ENCODE results near the gene LRIG1.

The LRIG1 gene

DNA sequence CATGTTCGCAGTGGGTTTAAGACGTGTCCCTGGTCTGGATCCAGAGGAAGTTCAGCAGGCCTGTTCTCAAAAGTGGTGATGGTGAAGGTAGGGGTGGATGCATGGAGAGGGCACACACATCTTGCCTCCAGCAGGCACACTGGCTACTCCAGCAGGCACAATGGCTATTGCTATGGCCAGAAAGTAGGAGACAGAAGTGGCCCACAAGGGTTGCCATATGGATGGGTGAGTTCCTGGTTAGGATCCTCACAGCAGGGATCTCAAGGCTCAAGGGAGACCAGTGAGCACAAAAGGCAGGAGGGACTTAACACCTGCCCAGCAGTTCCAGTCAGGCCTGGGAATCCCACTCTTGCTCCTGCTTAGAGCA is 107.9 kb downstream of the LRIG1 start:
- H3K36me3 Mint-ChIP-seq (ENCODE audit: insufficient read depth) = peaks cover 26% of the 10 kb centered on the region
- no peaks in the 10 kb centered on the region for H3K27me3 Mint-ChIP-seq
- ATAC-seq (replicated peaks; ENCODE audit: extremely low read depth, poor library complexity, severe bottlenecking) (no peak), DNase-seq (ENCODE audit: low spot score in 2 of 2) (no peak)
- peak overlapping the region; percentile 80 for H3K4me3 Mint-ChIP-seq
- H3K9me3 Mint-ChIP-seq = no peaks in the 10 kb centered on the region
- peak overlapping the region; percentile 97 for H3K27ac Mint-ChIP-seq (ENCODE audit: low read depth)
- H3K4me1 Mint-ChIP-seq = peaks cover 64% of the 10 kb centered on the region

DNA sequence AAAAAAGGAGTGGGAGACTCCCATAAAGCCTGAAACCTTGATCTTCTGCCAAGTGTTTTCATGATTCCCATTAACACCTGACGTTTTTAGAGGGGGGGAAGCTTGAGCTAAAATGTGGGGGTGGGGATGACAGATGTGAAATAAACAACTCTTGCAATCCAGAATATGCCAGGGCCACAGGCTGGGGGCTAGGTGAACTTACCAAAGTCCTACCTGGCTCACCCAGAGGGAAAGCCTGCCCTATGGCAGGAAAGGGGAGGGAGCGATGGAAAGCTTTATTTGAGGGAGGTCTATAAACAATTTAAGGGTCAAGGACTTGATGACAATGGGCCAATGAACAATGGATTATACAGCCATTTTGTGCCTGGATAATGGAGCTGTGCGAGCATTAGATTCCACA is 108.3 kb downstream of the LRIG1 start:
- peaks cover 26% of the 10 kb centered on the region for H3K36me3 Mint-ChIP-seq (ENCODE audit: insufficient read depth)
- ATAC-seq (replicated peaks; ENCODE audit: extremely low read depth, poor library complexity, severe bottlenecking) (no peak), DNase-seq (ENCODE audit: low spot score in 2 of 2) (no peak)
- H3K27me3 Mint-ChIP-seq = no peaks in the 10 kb centered on the region
- H3K9me3 Mint-ChIP-seq = no peaks in the 10 kb centered on the region
- H3K4me3 Mint-ChIP-seq = peak overlapping the region; percentile 80
- peaks cover 65% of the 10 kb centered on the region for H3K4me1 Mint-ChIP-seq
- peak overlapping the region; percentile 97 for H3K27ac Mint-ChIP-seq (ENCODE audit: low read depth)

- no peak overlapping the region for H3K27ac Mint-ChIP-seq (ENCODE audit: low read depth)
- H3K36me3 Mint-ChIP-seq (ENCODE audit: insufficient read depth) = peaks cover 27% of the 10 kb centered on the region
- H3K4me1 Mint-ChIP-seq = peaks cover 73% of the 10 kb centered on the region
- H3K9me3 Mint-ChIP-seq = no peaks in the 10 kb centered on the region
- no peak for ATAC-seq (replicated peaks; ENCODE audit: extremely low read depth, poor library complexity, severe bottlenecking)
- H3K27me3 Mint-ChIP-seq = no peaks in the 10 kb centered on the region
- H3K4me3 Mint-ChIP-seq = peak overlapping the region; percentile 5
- no peak for DNase-seq (ENCODE audit: low spot score in 2 of 2)
These were observed 110.8 kb downstream of the LRIG1 start for GRCh38 chr3:66390013-66390412.

DNA sequence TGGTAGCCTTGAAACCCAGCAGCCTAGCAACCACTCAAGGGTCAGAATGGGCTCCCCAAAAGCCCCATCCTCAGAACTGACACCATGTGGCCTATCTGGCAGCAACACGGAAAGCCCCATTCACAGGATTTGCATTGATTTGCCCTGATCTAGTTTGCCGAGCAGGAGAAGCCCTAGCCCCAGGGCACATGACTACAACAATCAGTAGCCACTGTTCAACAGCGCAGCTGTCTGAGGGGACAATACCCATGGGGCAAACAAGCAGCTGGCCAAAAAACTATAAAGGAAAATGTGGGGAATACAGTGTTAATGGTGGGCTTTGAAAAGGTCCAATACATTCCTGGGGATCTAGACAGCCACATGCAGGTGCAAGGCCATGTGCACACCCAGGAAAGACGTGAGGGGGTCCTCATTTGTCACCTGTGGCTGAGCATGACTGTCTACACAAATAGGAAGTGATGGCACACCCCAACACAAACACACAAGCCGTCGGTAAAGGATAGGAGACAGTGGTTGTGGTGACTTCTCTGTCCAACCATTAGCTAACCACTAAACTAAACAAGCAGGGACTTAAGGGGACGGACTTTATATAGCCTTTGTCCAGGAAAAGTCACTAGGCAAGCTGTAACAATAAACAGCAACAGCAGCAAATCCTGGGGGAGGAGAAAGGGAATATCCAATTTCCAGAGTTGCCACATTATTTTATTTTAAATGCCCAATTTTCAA is 113.7 kb downstream of the LRIG1 start:
- Mint-ChIP-seq H3K4me3 (no peak overlapping the region), H3K27me3 (no peaks in the 10 kb centered on the region), H3K9me3 (no peaks in the 10 kb centered on the region), H3K4me1 (peaks cover 44% of the 10 kb centered on the region), H3K36me3 (ENCODE audit: insufficient read depth) (peaks cover 39% of the 10 kb centered on the region), H3K27ac (ENCODE audit: low read depth) (peak overlapping the region; percentile 69)
- ATAC-seq (replicated peaks; ENCODE audit: extremely low read depth, poor library complexity, severe bottlenecking) (no peak), DNase-seq (ENCODE audit: low spot score in 2 of 2) (no peak)

DNA sequence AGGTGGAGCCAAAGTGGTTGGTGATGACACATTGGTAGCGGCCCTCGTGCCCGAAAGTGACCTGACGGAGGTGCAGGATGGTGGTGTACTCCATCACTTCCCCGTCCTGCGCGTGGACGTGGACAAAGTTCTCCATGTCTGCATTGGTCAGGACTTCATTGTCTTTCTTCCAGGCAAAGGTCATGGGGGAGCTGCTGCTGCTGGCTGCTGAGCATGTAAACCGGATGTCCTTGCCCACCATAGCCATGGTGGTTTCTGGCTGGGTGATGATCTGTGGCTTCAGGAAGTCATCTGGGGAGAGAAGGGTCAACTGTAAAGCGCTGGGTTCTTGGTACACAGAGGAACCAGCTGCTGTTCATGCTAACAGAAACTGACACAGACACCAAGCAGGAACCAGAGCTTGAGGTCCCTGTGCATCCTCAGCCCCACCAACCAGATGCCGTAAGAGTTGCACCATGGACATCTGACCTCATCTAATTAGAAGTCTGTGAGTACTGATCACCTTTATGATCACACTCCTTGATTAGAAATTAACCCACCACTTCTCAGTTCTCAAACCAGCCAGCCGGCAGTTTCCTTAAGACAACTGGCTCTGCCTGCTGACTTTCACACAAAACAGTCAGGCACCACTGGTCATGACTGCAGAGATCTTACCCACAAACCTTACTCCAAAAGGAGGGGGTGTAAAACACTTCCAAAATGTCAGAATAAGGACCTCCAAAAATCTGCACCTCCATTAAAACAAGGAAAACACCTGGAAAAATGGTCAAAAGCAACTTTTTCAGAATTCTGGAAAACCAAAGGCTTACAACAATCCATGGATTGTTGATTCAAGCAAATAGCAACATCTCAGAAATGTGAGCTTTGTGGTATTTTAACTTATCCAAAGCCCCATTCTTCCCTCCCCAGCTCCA is 114.6 kb downstream of the LRIG1 start:
- H3K4me3 Mint-ChIP-seq = no peak overlapping the region
- DNase-seq (ENCODE audit: low spot score in 2 of 2) = no peak
- peaks cover 35% of the 10 kb centered on the region for H3K4me1 Mint-ChIP-seq
- no peak for ATAC-seq (replicated peaks; ENCODE audit: extremely low read depth, poor library complexity, severe bottlenecking)
- H3K36me3 Mint-ChIP-seq (ENCODE audit: insufficient read depth) = peaks cover 41% of the 10 kb centered on the region
- peak overlapping the region; percentile 69 for H3K27ac Mint-ChIP-seq (ENCODE audit: low read depth)
- no peaks in the 10 kb centered on the region for H3K9me3 Mint-ChIP-seq
- no peaks in the 10 kb centered on the region for H3K27me3 Mint-ChIP-seq

GRCh38 chr3:66385066-66385465 is 115.8 kb downstream of the LRIG1 start:
- Mint-ChIP-seq H3K27me3 (no peaks in the 10 kb centered on the region), H3K36me3 (ENCODE audit: insufficient read depth) (peaks cover 52% of the 10 kb centered on the region), H3K4me3 (no peak overlapping the region), H3K9me3 (no peaks in the 10 kb centered on the region), H3K27ac (ENCODE audit: low read depth) (no peak overlapping the region), H3K4me1 (peaks cover 29% of the 10 kb centered on the region)
- no peak for ATAC-seq (replicated peaks; ENCODE audit: extremely low read depth, poor library complexity, severe bottlenecking)
- DNase-seq (ENCODE audit: low spot score in 2 of 2) = no peak

- Mint-ChIP-seq H3K9me3 (no peaks in the 10 kb centered on the region), H3K4me1 (peaks cover 22% of the 10 kb centered on the region), H3K4me3 (no peak overlapping the region), H3K27me3 (no peaks in the 10 kb centered on the region), H3K36me3 (ENCODE audit: insufficient read depth) (peaks cover 58% of the 10 kb centered on the region), H3K27ac (ENCODE audit: low read depth) (peak overlapping the region; percentile 26)
- DNase-seq (ENCODE audit: low spot score in 2 of 2) (no peak), ATAC-seq (replicated peaks; ENCODE audit: extremely low read depth, poor library complexity, severe bottlenecking) (no peak)
These were observed 116.7 kb downstream of the LRIG1 start for GRCh38 chr3:66383998-66384745.

- Mint-ChIP-seq H3K36me3 (ENCODE audit: insufficient read depth) (peaks cover 64% of the 10 kb centered on the region), H3K4me1 (peaks cover 19% of the 10 kb centered on the region), H3K27ac (ENCODE audit: low read depth) (no peak overlapping the region), H3K4me3 (no peak overlapping the region), H3K9me3 (no peaks in the 10 kb centered on the region), H3K27me3 (no peaks in the 10 kb centered on the region)
- ATAC-seq (replicated peaks; ENCODE audit: extremely low read depth, poor library complexity, severe bottlenecking) (no peak), DNase-seq (ENCODE audit: low spot score in 2 of 2) (no peak)
These were observed 117.8 kb downstream of the LRIG1 start for GRCh38 chr3:66383023-66383422.

GRCh38 chr3:66382142-66382541 is 118.7 kb downstream of the LRIG1 start:
- Mint-ChIP-seq H3K4me3 (no peak overlapping the region), H3K9me3 (no peaks in the 10 kb centered on the region), H3K27ac (ENCODE audit: low read depth) (no peak overlapping the region), H3K27me3 (no peaks in the 10 kb centered on the region), H3K4me1 (peaks cover 20% of the 10 kb centered on the region), H3K36me3 (ENCODE audit: insufficient read depth) (peaks cover 69% of the 10 kb centered on the region)
- ATAC-seq (replicated peaks; ENCODE audit: extremely low read depth, poor library complexity, severe bottlenecking) (no peak), DNase-seq (ENCODE audit: low spot score in 2 of 2) (no peak)

DNA sequence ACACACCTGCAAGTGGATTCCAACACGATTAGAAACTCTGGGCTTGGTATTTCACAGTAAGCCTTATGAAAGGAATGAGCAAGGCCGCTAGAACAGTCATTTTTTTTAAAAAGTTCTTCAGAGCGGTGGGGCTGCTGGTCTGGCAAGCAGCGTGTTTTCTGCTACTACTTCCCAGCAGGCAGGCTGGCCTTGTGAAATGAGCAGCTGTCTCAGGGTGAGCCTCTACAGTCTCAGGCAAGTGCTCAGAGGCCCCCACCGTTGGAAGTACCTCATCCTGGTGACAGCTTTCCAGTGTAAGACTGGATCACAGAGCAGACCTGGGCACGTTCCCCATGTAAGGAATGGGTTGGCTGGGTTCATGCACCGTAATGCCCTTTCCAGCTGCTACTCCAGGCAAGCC is 119.2 kb downstream of the LRIG1 start:
- no peak overlapping the region for H3K4me3 Mint-ChIP-seq
- no peak for ATAC-seq (replicated peaks; ENCODE audit: extremely low read depth, poor library complexity, severe bottlenecking)
- H3K27me3 Mint-ChIP-seq = no peaks in the 10 kb centered on the region
- peaks cover 15% of the 10 kb centered on the region for H3K4me1 Mint-ChIP-seq
- no peak overlapping the region for H3K27ac Mint-ChIP-seq (ENCODE audit: low read depth)
- peaks cover 67% of the 10 kb centered on the region for H3K36me3 Mint-ChIP-seq (ENCODE audit: insufficient read depth)
- no peaks in the 10 kb centered on the region for H3K9me3 Mint-ChIP-seq
- DNase-seq (ENCODE audit: low spot score in 2 of 2) = no peak

- Mint-ChIP-seq H3K27ac (ENCODE audit: low read depth) (peak overlapping the region; percentile 13), H3K36me3 (ENCODE audit: insufficient read depth) (peaks cover 72% of the 10 kb centered on the region), H3K27me3 (no peaks in the 10 kb centered on the region), H3K4me3 (no peak overlapping the region), H3K9me3 (no peaks in the 10 kb centered on the region), H3K4me1 (peaks cover 11% of the 10 kb centered on the region)
- DNase-seq (ENCODE audit: low spot score in 2 of 2) (no peak), ATAC-seq (replicated peaks; ENCODE audit: extremely low read depth, poor library complexity, severe bottlenecking) (no peak)
These were observed 120.5 kb downstream of the LRIG1 start for GRCh38 chr3:66380200-66380932.

GRCh38 chr3:66379565-66379964 is 121.3 kb downstream of the LRIG1 start:
- Mint-ChIP-seq H3K27ac (ENCODE audit: low read depth) (peak overlapping the region; percentile 13), H3K36me3 (ENCODE audit: insufficient read depth) (peaks cover 68% of the 10 kb centered on the region), H3K27me3 (no peaks in the 10 kb centered on the region), H3K9me3 (no peaks in the 10 kb centered on the region), H3K4me1 (peaks cover 11% of the 10 kb centered on the region), H3K4me3 (no peak overlapping the region)
- ATAC-seq (replicated peaks; ENCODE audit: extremely low read depth, poor library complexity, severe bottlenecking) (no peak), DNase-seq (ENCODE audit: low spot score in 2 of 2) (no peak)
